ENCODE measurements around the gene COL4A2.

The COL4A2 gene

DNA sequence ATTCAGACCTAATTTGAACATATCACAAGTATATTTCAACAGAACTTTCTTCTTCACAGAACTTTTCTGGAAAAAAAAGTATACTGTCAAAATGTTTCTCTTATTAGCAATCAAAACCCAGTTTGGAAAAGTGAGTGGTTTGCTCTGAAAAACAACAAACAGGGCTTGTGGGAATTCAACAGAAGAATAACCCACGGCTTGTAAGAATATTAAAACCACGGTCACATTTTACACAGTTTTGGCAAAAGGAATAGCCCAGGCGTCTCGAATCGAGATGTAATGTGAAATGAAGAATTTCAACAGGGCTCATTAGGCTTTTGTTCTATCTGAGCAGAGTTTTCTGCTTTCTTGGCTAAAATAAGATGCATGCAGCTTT, 70.7 kb downstream of the COL4A2 start:
- Histone ChIP-seq H3K4me1 (ENCODE audit: low read depth, poor library complexity, severe bottlenecking) (no peaks in the 10 kb centered on the region), H2AFZ (ENCODE audit: low read depth) (no peak overlapping the region), H3K9ac (no peak overlapping the region), H3K36me3 (ENCODE audit: insufficient read depth) (no peaks in the 10 kb centered on the region), H4K20me1 (ENCODE audit: insufficient read depth) (no peaks in the 10 kb centered on the region), H3K27ac (no peak overlapping the region), H3K4me3 (IDR thresholded peaks at IDR 0.05; ENCODE audit: insufficient read depth, low read depth, low read length) (no peak overlapping the region), H3K27me3 (ENCODE audit: insufficient read depth, low read depth) (no peaks in the 10 kb centered on the region), H3K79me2 (ENCODE audit: insufficient read depth, low read depth) (no peaks in the 10 kb centered on the region), H3K4me2 (no peak overlapping the region)
- no peak for TF ChIP-seq CTCF (conservative IDR thresholded peaks at IDR 0.05; ENCODE audit: low read depth, low read length)

DNA sequence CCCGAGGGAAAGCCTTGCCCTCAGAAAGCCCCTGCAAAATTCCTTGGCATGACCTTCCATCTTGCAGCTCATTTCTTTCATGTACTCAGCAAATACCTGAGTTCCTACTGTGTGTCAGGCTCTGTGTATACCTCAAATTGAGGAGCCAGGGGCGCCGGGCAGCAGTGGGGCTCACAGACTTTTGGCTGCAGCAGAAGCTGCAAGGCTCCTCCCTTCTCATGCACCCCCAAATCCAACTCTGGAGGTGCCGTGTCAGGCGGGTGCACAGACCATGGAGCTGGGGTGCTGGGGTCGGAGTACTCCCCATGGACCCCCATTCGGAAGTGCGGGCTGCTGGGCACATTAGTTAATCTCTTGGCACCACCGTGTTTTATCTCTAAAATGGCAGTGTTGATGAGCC, 72.3 kb downstream of the COL4A2 start:
- no peak overlapping the region for H2AFZ ChIP-seq (ENCODE audit: low read depth)
- H3K4me3 ChIP-seq (IDR thresholded peaks at IDR 0.05; ENCODE audit: insufficient read depth, low read depth, low read length) = no peak overlapping the region
- no peak overlapping the region for H3K4me2 ChIP-seq
- H3K27me3 ChIP-seq (ENCODE audit: insufficient read depth, low read depth) = no peaks in the 10 kb centered on the region
- H4K20me1 ChIP-seq (ENCODE audit: insufficient read depth) = no peaks in the 10 kb centered on the region
- no peaks in the 10 kb centered on the region for H3K79me2 ChIP-seq (ENCODE audit: insufficient read depth, low read depth)
- no peak overlapping the region for H3K27ac ChIP-seq
- H3K9ac ChIP-seq = no peak overlapping the region
- TF ChIP-seq CTCF (conservative IDR thresholded peaks at IDR 0.05; ENCODE audit: low read depth, low read length) = no peak
- no peaks in the 10 kb centered on the region for H3K36me3 ChIP-seq (ENCODE audit: insufficient read depth)
- H3K4me1 ChIP-seq (ENCODE audit: low read depth, poor library complexity, severe bottlenecking) = no peaks in the 10 kb centered on the region

DNA sequence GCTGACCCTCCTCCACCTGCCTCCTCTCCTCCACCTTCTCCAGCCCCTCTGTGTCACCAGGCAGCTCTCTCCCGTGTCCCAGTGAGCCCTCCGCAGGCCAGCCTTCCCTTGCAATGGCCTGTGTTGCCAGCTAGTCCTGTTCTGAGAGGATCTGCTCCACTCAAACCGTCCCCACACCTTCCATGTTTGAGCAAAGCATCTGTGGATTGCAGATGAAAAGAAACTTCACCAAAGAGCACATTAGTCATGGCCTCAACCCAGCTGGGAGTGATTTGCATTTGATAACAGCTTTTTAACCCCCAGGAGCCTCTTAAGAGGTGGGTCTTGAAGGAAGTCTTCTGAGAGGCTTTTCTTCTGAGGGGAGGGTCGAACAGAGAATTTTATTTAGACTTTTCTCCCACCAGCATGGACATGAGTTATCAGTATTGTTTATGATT, 72.8 kb downstream of the COL4A2 start:
- H3K4me3 ChIP-seq (IDR thresholded peaks at IDR 0.05; ENCODE audit: insufficient read depth, low read depth, low read length) = no peak overlapping the region
- no peaks in the 10 kb centered on the region for H3K79me2 ChIP-seq (ENCODE audit: insufficient read depth, low read depth)
- H3K4me2 ChIP-seq = no peak overlapping the region
- no peak overlapping the region for H3K27ac ChIP-seq
- no peaks in the 10 kb centered on the region for H3K4me1 ChIP-seq (ENCODE audit: low read depth, poor library complexity, severe bottlenecking)
- no peak overlapping the region for H2AFZ ChIP-seq (ENCODE audit: low read depth)
- H4K20me1 ChIP-seq (ENCODE audit: insufficient read depth) = no peaks in the 10 kb centered on the region
- no peak overlapping the region for H3K9ac ChIP-seq
- H3K27me3 ChIP-seq (ENCODE audit: insufficient read depth, low read depth) = no peaks in the 10 kb centered on the region
- no peaks in the 10 kb centered on the region for H3K36me3 ChIP-seq (ENCODE audit: insufficient read depth)
- no peak for TF ChIP-seq CTCF (conservative IDR thresholded peaks at IDR 0.05; ENCODE audit: low read depth, low read length)

DNA sequence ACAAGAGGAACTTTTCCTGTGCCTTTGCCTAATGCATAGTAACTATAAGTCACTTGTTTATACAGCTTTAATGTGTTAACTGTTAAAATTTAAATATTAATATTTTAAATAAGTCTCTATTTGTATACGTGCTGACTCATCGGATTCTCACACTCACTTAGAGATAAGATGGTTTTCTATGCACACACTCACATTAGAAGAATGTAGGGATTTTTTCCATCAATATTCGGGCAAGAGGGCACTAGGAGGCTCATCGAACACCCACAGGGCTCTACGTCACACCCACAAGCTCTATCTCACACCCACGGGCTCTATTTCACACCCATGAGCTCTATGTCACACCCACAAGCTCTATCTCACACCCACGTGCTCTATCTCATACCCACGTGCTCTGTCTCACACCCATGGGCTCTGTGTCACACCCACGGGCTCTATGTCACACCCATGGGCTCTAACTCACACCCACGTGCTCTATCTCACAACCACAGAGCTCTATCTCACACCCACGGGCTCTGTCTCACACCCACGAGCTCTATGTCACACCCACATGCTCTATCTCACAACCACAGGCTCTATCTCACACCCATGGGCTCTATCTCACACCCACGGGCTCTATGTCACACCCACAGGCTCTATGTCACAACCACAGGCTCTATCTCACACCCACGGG, 73.4 kb downstream of the COL4A2 start:
- Histone ChIP-seq H3K27ac (no peak overlapping the region), H4K20me1 (ENCODE audit: insufficient read depth) (no peaks in the 10 kb centered on the region), H2AFZ (ENCODE audit: low read depth) (no peak overlapping the region), H3K4me1 (ENCODE audit: low read depth, poor library complexity, severe bottlenecking) (no peaks in the 10 kb centered on the region), H3K27me3 (ENCODE audit: insufficient read depth, low read depth) (no peaks in the 10 kb centered on the region), H3K9ac (no peak overlapping the region), H3K36me3 (ENCODE audit: insufficient read depth) (no peaks in the 10 kb centered on the region), H3K4me3 (IDR thresholded peaks at IDR 0.05; ENCODE audit: insufficient read depth, low read depth, low read length) (no peak overlapping the region), H3K4me2 (no peak overlapping the region), H3K79me2 (ENCODE audit: insufficient read depth, low read depth) (no peaks in the 10 kb centered on the region)
- no peak for TF ChIP-seq CTCF (conservative IDR thresholded peaks at IDR 0.05; ENCODE audit: low read depth, low read length)
